Colonic mucosa (tissue), 4 donors: ENCODE results near the gene RASGRP2. TPM values are rescaled to one million over a fixed set of nuclear protein-coding genes. Genes with fewer than 3 reads are reported as not detected.

Experiments used
- DNase-seq: peaks from one replicate; pipeline ENCODE4 v3.0.0-alpha.2; 2020
- H3K27ac ChIP-seq: fragments of 200-600 bp; one replicate; pipeline ENCODE4 v1.8.0; 2021
- H3K27me3 ChIP-seq: fragments of 200-600 bp; one replicate; pipeline ENCODE4 v1.8.0; 2021
- H3K36me3 ChIP-seq: fragments of 200-600 bp; one replicate; pipeline ENCODE4 v1.8.0; 2021
- H3K4me1 ChIP-seq: fragments of 200-600 bp; one replicate; pipeline ENCODE4 v1.8.0; 2021; ENCODE audit warnings: mild to moderate bottlenecking
- H3K4me3 ChIP-seq: fragments of 200-600 bp; one replicate; pipeline ENCODE4 v1.8.0; 2021
- H3K9ac ChIP-seq, 2 donors: one replicate each; pipeline ENCODE4 v1.7.0; 2013; ENCODE audit warnings: control low read depth in 2 of 2, low read depth in 2 of 2, low read length in 2 of 2
- H3K9me3 ChIP-seq: fragments of 200-600 bp; one replicate; pipeline ENCODE4 v1.8.0; 2021
- intact Hi-C: fragments of 100-400 bp; cut with DNase I; formaldehyde crosslinking; loops from one replicate; pipeline ENCODE4 v1.14.1; 2022
- total RNA-seq, 2 donors: library from RNA; stranded (reverse); fragmentation: NEBNext Ultra II Directional in 1 of 2; extraction: Animal tissue kit (Norgen Biotek cat#: 25700) in 1 of 2; gene quantifications; one replicate each; pipeline ENCODE4 v1.2.1, GENCODE V29; 2021
- TF ChIP-seq, protein P1 (sequence below): fragments of 200-600 bp; IDR thresholded peaks from one replicate; pipeline ENCODE4 v1.8.0; 2022; ENCODE audit warnings: antibody characterized with exemption, mild to moderate bottlenecking
- donor health status: healthy.
- donor health status: DM: no; HTN: no; CAD: no.
- donor health status: DM: no; HTN: no; CAD: no.

RASGRP2 gene
- total RNA-seq, 2 donors from 2014 or later: 2.8 to 3.5 TPM

DNA sequence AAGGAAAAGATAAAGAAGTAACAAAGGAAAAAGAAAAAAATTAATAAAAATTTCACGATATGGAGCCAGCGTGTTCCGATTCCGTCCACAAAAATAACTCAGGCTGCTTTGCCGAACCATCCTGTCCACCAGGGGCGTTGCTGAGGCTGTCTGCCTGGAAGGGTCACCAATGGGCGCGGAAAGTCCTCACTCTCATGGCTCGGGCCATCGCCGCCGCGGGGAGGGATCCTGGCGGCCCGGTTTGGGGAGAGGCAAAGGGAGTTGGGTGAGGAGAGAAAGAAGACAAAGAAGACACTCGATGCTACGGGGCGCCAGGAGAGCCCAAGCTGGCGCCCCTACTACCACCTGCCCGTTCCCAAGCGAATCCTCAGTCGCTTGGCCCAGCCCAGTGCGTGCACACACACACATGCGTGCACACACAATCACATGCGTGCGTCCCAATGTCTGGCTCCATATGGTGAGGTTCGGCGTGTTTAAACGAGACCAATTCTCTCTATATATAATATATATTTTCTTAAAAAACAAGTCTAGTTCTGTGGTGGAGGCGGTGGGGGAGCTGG, 21.4 kb upstream of the RASGRP2 start:
- Histone ChIP-seq H3K4me3 (no peak overlapping the region), H3K9ac (no peak overlapping the region), H3K27me3 (no peaks in the 10 kb centered on the region), H3K27ac (no peak overlapping the region), H3K4me1 (peaks cover 7% of the 10 kb centered on the region), H3K36me3 (peaks cover 53% of the 10 kb centered on the region), H3K9me3 (no peaks in the 10 kb centered on the region)
- no peak for DNase-seq
- TF ChIP-seq, protein P1, sequence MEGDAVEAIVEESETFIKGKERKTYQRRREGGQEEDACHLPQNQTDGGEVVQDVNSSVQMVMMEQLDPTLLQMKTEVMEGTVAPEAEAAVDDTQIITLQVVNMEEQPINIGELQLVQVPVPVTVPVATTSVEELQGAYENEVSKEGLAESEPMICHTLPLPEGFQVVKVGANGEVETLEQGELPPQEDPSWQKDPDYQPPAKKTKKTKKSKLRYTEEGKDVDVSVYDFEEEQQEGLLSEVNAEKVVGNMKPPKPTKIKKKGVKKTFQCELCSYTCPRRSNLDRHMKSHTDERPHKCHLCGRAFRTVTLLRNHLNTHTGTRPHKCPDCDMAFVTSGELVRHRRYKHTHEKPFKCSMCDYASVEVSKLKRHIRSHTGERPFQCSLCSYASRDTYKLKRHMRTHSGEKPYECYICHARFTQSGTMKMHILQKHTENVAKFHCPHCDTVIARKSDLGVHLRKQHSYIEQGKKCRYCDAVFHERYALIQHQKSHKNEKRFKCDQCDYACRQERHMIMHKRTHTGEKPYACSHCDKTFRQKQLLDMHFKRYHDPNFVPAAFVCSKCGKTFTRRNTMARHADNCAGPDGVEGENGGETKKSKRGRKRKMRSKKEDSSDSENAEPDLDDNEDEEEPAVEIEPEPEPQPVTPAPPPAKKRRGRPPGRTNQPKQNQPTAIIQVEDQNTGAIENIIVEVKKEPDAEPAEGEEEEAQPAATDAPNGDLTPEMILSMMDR: no peak
- intact Hi-C loops: no loop called here

DNA sequence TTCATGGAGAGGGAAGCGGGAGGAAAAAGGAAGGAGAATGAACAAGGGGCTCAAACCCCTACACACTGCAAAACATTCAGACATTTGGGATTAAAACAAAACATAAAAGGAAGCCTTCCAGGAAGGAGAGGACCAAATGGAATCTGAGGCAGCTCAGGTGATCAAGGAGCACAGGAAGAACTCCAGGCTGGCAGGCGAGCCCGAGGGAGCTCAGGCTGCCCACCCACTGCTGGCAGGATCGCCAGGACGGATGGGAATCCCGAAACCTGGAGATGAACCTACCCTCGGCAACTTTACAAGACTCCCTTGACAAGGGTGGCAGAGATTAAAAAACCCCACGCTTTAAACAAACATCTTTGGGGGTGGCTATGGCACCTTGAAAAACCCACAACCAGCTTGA, 20.8 kb upstream of the RASGRP2 start:
- H3K9ac ChIP-seq: no peak overlapping the region
- H3K4me1 ChIP-seq: peaks cover 7% of the 10 kb centered on the region
- intact Hi-C loops: no loop called here
- H3K9me3 ChIP-seq: no peaks in the 10 kb centered on the region
- DNase-seq: no peak
- H3K4me3 ChIP-seq: no peak overlapping the region
- no peaks in the 10 kb centered on the region for H3K27me3 ChIP-seq
- H3K27ac ChIP-seq: peak overlapping the region; percentile 34
- peaks cover 46% of the 10 kb centered on the region for H3K36me3 ChIP-seq
- TF ChIP-seq, protein P1: no peak

DNA sequence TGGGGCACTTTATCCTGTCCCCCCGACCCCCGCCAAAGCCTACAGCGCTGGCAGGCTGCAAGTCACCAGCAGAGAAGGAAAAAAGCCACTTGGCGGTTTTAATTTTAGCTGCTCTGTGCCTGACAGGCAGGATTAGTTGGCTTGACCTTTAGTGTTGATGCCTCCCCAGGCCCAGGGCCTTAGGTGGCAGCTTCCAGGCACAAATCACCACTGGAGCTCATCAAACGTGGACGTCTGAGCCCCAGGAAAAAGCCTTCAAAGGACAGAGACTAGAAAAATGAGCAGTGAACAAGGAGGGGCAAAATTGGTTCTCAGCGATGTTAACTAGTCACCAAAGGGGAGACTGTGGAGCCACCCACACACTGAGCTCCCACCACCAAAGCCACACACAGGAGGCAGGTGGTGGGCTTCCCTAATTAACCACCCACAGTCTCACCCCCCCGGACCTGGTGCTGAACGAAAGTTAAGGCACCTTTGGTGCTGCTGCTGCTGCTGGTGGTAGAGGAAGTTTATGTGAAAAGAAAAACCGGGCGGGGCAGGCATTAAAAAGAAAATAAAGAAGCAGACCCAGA, 20.2 kb upstream of the RASGRP2 start:
- TF ChIP-seq, protein P1: no peak
- H3K4me3 ChIP-seq: no peak overlapping the region
- peaks cover 40% of the 10 kb centered on the region for H3K36me3 ChIP-seq
- no peaks in the 10 kb centered on the region for H3K27me3 ChIP-seq
- no peak for DNase-seq
- no peak overlapping the region for H3K9ac ChIP-seq
- H3K4me1 ChIP-seq: peaks cover 7% of the 10 kb centered on the region
- peak overlapping the region; percentile 34 for H3K27ac ChIP-seq
- H3K9me3 ChIP-seq: no peaks in the 10 kb centered on the region
- intact Hi-C loops: no loop called here

DNA sequence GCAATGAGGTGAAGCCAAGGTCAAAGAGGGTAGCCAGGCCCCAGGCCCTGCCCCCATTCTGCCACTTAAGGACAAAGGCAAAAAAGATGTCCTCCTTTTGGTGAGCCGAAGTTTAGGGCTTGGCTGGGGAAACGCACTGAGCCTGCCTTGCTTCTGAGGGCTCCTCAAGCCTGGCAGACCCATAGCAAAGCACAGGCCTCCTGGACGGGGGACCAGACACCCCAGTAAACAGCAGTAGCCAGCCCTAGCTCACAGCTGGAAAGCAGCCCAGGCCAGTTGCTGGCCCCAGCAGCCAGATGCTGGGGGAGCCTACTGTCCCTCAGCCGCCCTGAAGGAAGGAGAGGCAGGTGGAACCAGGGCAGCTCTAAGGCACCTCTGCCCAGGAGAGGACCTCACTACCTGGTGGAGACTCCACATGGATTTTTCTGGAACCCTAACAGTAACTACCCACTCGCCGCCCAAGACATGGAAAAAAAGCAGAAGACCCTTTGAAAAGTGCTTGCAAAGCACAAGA, 19.6 kb upstream of the RASGRP2 start:
- intact Hi-C loops: no loop called here
- Histone ChIP-seq H3K36me3 (peaks cover 35% of the 10 kb centered on the region), H3K9me3 (no peaks in the 10 kb centered on the region), H3K4me1 (peaks cover 7% of the 10 kb centered on the region), H3K9ac (peak overlapping the region in 1 of 2 donors; percentile 18), H3K27me3 (no peaks in the 10 kb centered on the region), H3K4me3 (no peak overlapping the region), H3K27ac (peak overlapping the region; percentile 34)
- TF ChIP-seq, protein P1: no peak
- no peak for DNase-seq

DNA sequence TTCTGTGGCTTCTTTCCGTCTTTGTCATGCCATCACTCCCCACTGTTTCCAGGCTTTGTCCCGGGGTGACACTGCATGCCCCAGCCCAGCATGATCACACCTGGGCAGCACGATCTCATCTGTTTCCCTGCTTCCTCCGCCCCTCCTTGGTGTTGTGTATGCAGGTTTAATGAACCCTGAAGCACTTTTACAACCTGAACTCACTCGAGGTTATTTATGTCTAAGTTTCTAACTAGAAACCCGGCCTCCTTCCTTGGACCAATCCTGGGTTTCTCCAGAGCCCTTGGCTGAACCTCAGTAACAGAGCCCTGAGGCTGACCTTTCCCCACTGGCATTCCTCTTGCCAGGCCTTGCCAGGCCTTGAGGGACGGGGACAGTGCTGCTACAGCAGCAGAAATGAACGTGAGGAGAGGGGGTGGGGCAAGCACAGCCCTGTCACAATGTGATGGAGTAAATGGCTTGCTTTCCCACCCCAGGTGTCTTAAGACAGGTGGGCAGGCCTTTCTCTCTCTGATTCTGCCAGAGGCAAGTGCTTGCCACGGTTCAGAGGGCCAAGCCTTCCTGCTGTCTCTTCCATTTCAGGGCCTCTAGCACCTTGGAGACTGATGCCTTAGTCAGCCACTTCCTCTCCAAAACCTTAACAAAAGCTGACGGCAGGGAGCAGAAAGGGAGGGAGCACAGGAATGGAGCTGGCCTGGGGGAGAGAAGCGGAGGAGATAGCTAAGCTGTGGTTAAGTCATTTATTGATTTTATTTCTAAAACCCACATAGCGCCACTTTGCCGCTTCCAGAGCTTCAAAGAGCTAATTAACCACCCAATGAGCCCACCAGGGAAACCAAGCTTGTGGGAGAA, 19.0 kb upstream of the RASGRP2 start:
- H3K27me3 ChIP-seq: no peaks in the 10 kb centered on the region
- H3K9ac ChIP-seq: peak overlapping the region in 1 of 2 donors; percentile 18
- H3K9me3 ChIP-seq: no peaks in the 10 kb centered on the region
- H3K4me1 ChIP-seq: peaks cover 7% of the 10 kb centered on the region
- H3K4me3 ChIP-seq: no peak overlapping the region
- peak overlapping the region; percentile 34 for H3K27ac ChIP-seq
- TF ChIP-seq, protein P1: no peak
- no peak for DNase-seq
- intact Hi-C loops: no loop called here
- H3K36me3 ChIP-seq: peaks cover 32% of the 10 kb centered on the region
